ENCODE data around the gene PURA. TPM values are rescaled to one million over a fixed set of nuclear protein-coding genes. Genes with fewer than 3 reads are reported as not detected.
A peak's percentile ranks its signal among the peaks of the same experiment; 100 is the strongest.

PURA gene
- total and polyA plus RNA-seq, 2 of the 13 experiments (the other 11 are each of a cell fraction or from before 2014, with no cell fraction given) = 2.0 to 5.0 TPM

DNA sequence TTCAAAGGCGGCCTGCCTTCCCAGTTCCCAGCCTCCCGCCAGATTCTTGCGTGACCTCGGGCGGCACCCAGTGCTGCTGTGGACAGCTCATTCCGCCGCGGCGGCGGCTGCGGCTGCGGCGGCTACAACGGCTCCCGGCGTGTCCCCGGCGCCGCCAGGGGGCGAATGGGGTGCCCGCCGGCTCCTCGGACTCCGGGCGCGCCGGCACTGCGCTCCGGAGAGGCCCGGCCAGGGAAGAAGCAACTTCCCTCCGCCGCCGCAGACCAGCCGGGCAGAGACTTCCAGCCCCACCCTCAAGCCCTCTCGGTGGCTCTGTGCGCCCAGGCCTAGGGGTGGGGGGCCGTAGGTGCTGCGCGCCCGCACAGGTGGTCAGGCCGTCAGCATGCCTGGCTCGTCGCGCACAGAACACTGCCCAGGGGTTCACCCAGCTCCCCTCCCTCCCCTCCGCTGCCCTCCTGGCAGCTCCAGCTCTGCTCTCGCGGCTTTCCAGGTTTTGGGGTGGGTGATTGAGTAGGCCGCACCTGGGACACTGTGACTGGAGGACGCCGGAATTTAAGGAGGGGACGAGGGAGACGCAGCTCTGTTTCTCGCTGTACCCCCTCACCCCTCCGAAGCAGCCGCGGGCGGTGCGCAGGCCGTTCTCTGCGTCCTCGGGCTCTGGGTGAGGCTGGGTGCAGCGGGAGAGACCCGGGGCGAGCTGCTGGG, 32.1 kb downstream of the PURA start (continued):
- TF ChIP-seq NFATC3 (CRISPR knock-in tag; IDR thresholded peaks at IDR 0.05) = no peak
- TF ChIP-seq, protein P1, sequence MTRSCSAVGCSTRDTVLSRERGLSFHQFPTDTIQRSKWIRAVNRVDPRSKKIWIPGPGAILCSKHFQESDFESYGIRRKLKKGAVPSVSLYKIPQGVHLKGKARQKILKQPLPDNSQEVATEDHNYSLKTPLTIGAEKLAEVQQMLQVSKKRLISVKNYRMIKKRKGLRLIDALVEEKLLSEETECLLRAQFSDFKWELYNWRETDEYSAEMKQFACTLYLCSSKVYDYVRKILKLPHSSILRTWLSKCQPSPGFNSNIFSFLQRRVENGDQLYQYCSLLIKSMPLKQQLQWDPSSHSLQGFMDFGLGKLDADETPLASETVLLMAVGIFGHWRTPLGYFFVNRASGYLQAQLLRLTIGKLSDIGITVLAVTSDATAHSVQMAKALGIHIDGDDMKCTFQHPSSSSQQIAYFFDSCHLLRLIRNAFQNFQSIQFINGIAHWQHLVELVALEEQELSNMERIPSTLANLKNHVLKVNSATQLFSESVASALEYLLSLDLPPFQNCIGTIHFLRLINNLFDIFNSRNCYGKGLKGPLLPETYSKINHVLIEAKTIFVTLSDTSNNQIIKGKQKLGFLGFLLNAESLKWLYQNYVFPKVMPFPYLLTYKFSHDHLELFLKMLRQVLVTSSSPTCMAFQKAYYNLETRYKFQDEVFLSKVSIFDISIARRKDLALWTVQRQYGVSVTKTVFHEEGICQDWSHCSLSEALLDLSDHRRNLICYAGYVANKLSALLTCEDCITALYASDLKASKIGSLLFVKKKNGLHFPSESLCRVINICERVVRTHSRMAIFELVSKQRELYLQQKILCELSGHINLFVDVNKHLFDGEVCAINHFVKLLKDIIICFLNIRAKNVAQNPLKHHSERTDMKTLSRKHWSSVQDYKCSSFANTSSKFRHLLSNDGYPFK (CRISPR knock-in tag; IDR thresholded peaks at IDR 0.05; ENCODE audit: borderline replicate concordance) = no peak
- 0 out of 2 replicates have a peak, but pooled peaks have one; percentile 22 for TF ChIP-seq ZFY (CRISPR knock-in tag; IDR thresholded peaks at IDR 0.05)
- 0 out of 2 replicates have a peak, but pooled peaks have one; percentile 44 for TF ChIP-seq BORCS8-MEF2B (CRISPR knock-in tag; IDR thresholded peaks at IDR 0.05)
- no peak for TF ChIP-seq ZBTB7A (CRISPR knock-in tag; IDR thresholded peaks at IDR 0.05)
- TF ChIP-seq ZMYM3 (CRISPR knock-in tag; IDR thresholded peaks at IDR 0.05) = no peak
- TF ChIP-seq, protein P2, sequence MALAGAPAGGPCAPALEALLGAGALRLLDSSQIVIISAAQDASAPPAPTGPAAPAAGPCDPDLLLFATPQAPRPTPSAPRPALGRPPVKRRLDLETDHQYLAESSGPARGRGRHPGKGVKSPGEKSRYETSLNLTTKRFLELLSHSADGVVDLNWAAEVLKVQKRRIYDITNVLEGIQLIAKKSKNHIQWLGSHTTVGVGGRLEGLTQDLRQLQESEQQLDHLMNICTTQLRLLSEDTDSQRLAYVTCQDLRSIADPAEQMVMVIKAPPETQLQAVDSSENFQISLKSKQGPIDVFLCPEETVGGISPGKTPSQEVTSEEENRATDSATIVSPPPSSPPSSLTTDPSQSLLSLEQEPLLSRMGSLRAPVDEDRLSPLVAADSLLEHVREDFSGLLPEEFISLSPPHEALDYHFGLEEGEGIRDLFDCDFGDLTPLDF (CRISPR knock-in tag; IDR thresholded peaks at IDR 0.05) = no peak
- TF ChIP-seq, protein P3, sequence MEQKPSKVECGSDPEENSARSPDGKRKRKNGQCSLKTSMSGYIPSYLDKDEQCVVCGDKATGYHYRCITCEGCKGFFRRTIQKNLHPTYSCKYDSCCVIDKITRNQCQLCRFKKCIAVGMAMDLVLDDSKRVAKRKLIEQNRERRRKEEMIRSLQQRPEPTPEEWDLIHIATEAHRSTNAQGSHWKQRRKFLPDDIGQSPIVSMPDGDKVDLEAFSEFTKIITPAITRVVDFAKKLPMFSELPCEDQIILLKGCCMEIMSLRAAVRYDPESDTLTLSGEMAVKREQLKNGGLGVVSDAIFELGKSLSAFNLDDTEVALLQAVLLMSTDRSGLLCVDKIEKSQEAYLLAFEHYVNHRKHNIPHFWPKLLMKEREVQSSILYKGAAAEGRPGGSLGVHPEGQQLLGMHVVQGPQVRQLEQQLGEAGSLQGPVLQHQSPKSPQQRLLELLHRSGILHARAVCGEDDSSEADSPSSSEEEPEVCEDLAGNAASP (CRISPR knock-in tag; IDR thresholded peaks at IDR 0.05; ENCODE audit: borderline replicate concordance) = 0 out of 2 replicates have a peak, but pooled peaks have one; percentile 19
- no peak for TF ChIP-seq NFIC (IDR thresholded peaks at IDR 0.05; ENCODE audit: low read length)
- no peak for TF ChIP-seq TBX3 (IDR thresholded peaks at IDR 0.05; ENCODE audit: borderline replicate concordance)
- TF ChIP-seq, protein P4, sequence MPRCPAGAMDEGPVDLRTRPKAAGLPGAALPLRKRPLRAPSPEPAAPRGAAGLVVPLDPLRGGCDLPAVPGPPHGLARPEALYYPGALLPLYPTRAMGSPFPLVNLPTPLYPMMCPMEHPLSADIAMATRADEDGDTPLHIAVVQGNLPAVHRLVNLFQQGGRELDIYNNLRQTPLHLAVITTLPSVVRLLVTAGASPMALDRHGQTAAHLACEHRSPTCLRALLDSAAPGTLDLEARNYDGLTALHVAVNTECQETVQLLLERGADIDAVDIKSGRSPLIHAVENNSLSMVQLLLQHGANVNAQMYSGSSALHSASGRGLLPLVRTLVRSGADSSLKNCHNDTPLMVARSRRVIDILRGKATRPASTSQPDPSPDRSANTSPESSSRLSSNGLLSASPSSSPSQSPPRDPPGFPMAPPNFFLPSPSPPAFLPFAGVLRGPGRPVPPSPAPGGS (CRISPR knock-in tag; IDR thresholded peaks at IDR 0.05) = 0 out of 2 replicates have a peak, but pooled peaks have one; percentile 56
- TF ChIP-seq ZNF543 (CRISPR knock-in tag; IDR thresholded peaks at IDR 0.05) = no peak
- TF ChIP-seq, protein P5, sequence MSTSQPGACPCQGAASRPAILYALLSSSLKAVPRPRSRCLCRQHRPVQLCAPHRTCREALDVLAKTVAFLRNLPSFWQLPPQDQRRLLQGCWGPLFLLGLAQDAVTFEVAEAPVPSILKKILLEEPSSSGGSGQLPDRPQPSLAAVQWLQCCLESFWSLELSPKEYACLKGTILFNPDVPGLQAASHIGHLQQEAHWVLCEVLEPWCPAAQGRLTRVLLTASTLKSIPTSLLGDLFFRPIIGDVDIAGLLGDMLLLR (CRISPR knock-in tag; IDR thresholded peaks at IDR 0.05) = no peak
- TF ChIP-seq, protein P6, sequence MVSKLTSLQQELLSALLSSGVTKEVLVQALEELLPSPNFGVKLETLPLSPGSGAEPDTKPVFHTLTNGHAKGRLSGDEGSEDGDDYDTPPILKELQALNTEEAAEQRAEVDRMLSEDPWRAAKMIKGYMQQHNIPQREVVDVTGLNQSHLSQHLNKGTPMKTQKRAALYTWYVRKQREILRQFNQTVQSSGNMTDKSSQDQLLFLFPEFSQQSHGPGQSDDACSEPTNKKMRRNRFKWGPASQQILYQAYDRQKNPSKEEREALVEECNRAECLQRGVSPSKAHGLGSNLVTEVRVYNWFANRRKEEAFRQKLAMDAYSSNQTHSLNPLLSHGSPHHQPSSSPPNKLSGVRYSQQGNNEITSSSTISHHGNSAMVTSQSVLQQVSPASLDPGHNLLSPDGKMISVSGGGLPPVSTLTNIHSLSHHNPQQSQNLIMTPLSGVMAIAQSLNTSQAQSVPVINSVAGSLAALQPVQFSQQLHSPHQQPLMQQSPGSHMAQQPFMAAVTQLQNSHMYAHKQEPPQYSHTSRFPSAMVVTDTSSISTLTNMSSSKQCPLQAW (CRISPR knock-in tag; IDR thresholded peaks at IDR 0.05) = no peak
- TF ChIP-seq ZNF547 (CRISPR knock-in tag; IDR thresholded peaks at IDR 0.05) = 0 out of 2 replicates have a peak, but pooled peaks have one; percentile 24
- 0 out of 2 replicates have a peak, but pooled peaks have one; percentile 49 for TF ChIP-seq CHCHD3 (CRISPR knock-in tag; IDR thresholded peaks at IDR 0.05)
- TF ChIP-seq ZNF326 (CRISPR knock-in tag; IDR thresholded peaks at IDR 0.05; ENCODE audit: borderline replicate concordance) = no peak
- no peak for TF ChIP-seq ATRX (CRISPR knock-in tag; IDR thresholded peaks at IDR 0.05; ENCODE audit: borderline replicate concordance)
- no peak for TF ChIP-seq SOX6 (IDR thresholded peaks at IDR 0.05)
- no peak for TF ChIP-seq SOX6 (CRISPR knock-in tag; IDR thresholded peaks at IDR 0.05)
- no peak for TF ChIP-seq ZFP36 (IDR thresholded peaks at IDR 0.05; ENCODE audit: borderline replicate concordance, low read depth, low read length, partially characterized antibody)
